Measurements from ENCODE around the gene ZFP57. TPM values are rescaled to one million over a fixed set of nuclear protein-coding genes. Genes with fewer than 3 reads are reported as not detected.

ZFP57 gene
- total RNA-seq, 1 experiment from 2014 or later, result 0.23 TPM

DNA sequence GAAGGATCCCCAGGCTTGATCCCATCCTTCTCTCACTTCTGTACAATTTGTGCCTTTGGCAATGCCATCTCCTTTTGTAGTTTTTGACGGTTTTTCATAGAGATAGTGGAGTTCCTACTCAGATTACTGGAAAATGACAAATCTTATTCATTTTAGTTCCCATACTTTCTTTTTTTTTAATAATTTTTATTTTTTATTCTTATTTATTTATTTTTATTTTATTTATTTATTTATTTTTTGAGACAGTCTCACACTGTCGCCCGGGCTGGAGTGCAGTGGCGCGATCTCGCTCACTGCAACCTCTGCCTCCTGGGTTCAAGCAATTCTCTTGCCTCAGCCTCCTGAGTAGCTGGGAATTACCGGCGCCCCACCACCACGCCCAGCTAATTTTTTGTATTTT is 43.7 kb downstream of the ZFP57 start:
- BruUV-seq (replicated peaks), result no TSS peak
- Mint-ChIP-seq H3K27me3 (ENCODE audit: insufficient read depth, unreplicated experiment) (no peaks in the 10 kb centered on the region), H3K27ac (ENCODE audit: low read depth, unreplicated experiment) (no peak overlapping the region), H3K4me3 (ENCODE audit: unreplicated experiment) (no peak overlapping the region), H3K4me1 (ENCODE audit: insufficient read depth, unreplicated experiment) (peaks cover 18% of the 10 kb centered on the region), H3K36me3 (ENCODE audit: insufficient read depth, unreplicated experiment) (peaks cover 2% of the 10 kb centered on the region), H3K9me3 (ENCODE audit: unreplicated experiment) (no peaks in the 10 kb centered on the region)
- intact Hi-C loops (cut with micrococcal nuclease), result no loop called here
- TF ChIP-seq, protein P1, sequence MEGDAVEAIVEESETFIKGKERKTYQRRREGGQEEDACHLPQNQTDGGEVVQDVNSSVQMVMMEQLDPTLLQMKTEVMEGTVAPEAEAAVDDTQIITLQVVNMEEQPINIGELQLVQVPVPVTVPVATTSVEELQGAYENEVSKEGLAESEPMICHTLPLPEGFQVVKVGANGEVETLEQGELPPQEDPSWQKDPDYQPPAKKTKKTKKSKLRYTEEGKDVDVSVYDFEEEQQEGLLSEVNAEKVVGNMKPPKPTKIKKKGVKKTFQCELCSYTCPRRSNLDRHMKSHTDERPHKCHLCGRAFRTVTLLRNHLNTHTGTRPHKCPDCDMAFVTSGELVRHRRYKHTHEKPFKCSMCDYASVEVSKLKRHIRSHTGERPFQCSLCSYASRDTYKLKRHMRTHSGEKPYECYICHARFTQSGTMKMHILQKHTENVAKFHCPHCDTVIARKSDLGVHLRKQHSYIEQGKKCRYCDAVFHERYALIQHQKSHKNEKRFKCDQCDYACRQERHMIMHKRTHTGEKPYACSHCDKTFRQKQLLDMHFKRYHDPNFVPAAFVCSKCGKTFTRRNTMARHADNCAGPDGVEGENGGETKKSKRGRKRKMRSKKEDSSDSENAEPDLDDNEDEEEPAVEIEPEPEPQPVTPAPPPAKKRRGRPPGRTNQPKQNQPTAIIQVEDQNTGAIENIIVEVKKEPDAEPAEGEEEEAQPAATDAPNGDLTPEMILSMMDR (IDR thresholded peaks at IDR 0.05; ENCODE audit: unreplicated experiment), result no peak
- no peak for DNase-seq (ENCODE audit: unreplicated experiment)
- ChIA-PET CTCF (interaction anchor here (1.3 to 3.5 kb wide), 3 partner anchors 10 to 16 kb away, joined by 4 to 11 read pairs (median 6); no protein-coding TSS in a partner anchor), POLR2A (no interaction called here)

DNA sequence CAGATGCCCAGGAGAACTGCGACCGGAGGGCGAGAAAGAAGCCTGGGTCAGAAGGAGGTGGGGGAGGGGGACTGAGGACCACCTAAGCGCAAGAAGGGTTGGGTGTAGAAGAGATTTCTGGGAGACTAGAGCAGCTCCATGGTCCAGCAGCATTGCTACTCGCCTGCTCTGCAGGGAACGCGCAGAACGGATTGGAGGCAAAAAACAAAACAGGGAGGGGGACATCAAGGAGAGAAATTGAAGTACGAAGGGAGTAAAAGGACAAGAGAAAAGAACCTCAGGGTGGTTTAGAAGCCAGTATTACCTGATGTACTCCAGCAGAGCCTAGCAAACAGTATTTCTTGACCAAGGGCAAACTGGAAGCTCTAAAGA is 47.4 kb downstream of the ZFP57 start:
- no peak overlapping the region for H3K27ac Mint-ChIP-seq (ENCODE audit: low read depth, unreplicated experiment)
- POLR2A ChIA-PET, result interaction anchor here (0.5 to 3.5 kb wide), 5 partner anchors 9 to 796 kb away, joined by 3 to 13 read pairs (median 3); no protein-coding TSS in a partner anchor
- H3K9me3 Mint-ChIP-seq (ENCODE audit: unreplicated experiment), result no peaks in the 10 kb centered on the region
- BruUV-seq (replicated peaks), result no TSS peak
- TF ChIP-seq, protein P1 (IDR thresholded peaks at IDR 0.05; ENCODE audit: unreplicated experiment), result no peak
- no peak for DNase-seq (ENCODE audit: unreplicated experiment)
- CTCF ChIA-PET, result interaction anchor here (0.7 to 2.2 kb wide), 5 partner anchors 12 to 318 kb away, joined by 3 to 14 read pairs (median 8); no protein-coding TSS in a partner anchor
- H3K36me3 Mint-ChIP-seq (ENCODE audit: insufficient read depth, unreplicated experiment), result peaks cover 8% of the 10 kb centered on the region
- peak overlapping the region; percentile 75 for H3K4me3 Mint-ChIP-seq (ENCODE audit: unreplicated experiment)
- H3K27me3 Mint-ChIP-seq (ENCODE audit: insufficient read depth, unreplicated experiment), result no peaks in the 10 kb centered on the region
- peaks cover 28% of the 10 kb centered on the region for H3K4me1 Mint-ChIP-seq (ENCODE audit: insufficient read depth, unreplicated experiment)
- intact Hi-C loops (cut with micrococcal nuclease), result no loop called here

DNA sequence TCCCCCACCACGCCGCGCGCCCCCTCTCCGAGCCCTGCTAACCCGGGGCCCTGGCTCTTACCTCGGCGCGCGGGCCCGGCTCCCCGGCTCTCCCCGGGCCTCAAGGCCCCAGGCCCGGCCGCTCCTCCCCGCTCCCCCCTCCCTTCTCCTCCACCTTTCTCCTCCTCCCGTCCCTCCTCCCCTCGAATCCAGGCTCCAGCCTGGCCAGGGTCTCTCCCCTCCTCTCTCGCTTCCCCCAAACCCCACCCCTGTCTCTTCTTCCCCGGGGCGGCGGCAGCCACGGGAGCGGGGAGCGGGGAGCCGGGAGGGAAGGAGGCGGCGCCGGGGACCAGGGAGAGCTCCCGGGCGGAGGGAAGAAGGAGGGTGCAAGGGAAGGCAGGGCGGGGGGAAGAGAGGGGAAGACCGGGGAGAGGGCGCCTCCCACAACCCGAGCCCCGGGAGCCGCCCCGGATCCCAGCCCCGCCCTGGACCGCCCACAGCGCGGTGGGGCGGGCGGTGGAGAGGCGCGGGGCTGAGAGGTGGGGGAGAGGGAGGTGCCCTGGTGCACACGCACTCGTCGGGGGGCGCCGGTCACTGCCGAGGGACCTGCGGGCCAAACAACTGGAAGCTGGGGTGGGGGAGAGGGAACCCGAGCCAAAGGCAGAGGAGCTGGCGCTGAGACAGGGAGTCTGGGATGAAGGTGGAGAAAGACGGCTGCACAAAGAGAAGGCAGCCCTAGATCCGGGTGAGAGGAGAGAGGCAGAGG is 48.0 kb downstream of the ZFP57 start, which contains the start of gene GABBR1:
TSS of gene GABBR1 (minus strand) at position 395 of the 745 bp plus-strand sequence. CDS start 798 bp downstream, outside the sequence.
- Mint-ChIP-seq H3K4me1 (ENCODE audit: insufficient read depth, unreplicated experiment) (peaks cover 33% of the 10 kb centered on the region), H3K27ac (ENCODE audit: low read depth, unreplicated experiment) (peak within 1 kb of the TSS; percentile 2), H3K36me3 (ENCODE audit: insufficient read depth, unreplicated experiment) (peaks cover 8% of the 10 kb centered on the region), H3K4me3 (ENCODE audit: unreplicated experiment) (peak within 1 kb of the TSS; percentile 75), H3K9me3 (ENCODE audit: unreplicated experiment) (no peaks in the 10 kb centered on the region), H3K27me3 (ENCODE audit: insufficient read depth, unreplicated experiment) (no peaks in the 10 kb centered on the region)
- intact Hi-C loops (cut with micrococcal nuclease), result no loop called here
- TF ChIP-seq, protein P1 (IDR thresholded peaks at IDR 0.05; ENCODE audit: unreplicated experiment), result no peak
- ChIA-PET POLR2A (interaction anchor here (0.5 to 3.5 kb wide), 6 partner anchors 9 to 925 kb away, joined by 3 to 13 read pairs (median 4); no protein-coding TSS in a partner anchor), CTCF (interaction anchor here (0.7 to 2.2 kb wide), 4 partner anchors 15 to 319 kb away, joined by 5 to 14 read pairs (median 10); no protein-coding TSS in a partner anchor)
- DNase-seq (ENCODE audit: unreplicated experiment), result peak; percentile 89
- no TSS peak for BruUV-seq (replicated peaks)

All from MCF 10A (cell line).